A172 (cell line): Measurements from ENCODE around the gene TMC3. TPM values are rescaled to one million over a fixed set of nuclear protein-coding genes. Genes with fewer than 3 reads are reported as not detected.
"Not testable (repeated sequence)": the region's sequence is repeated elsewhere in the genome, so short reads cannot be mapped to it uniquely, and the experiment has no call there.

Source experiments
- DNase-seq: peaks from one replicate; pipeline ENCODE4 v3.0.0-alpha.2; 2015; ENCODE audit warnings: low spot score
- total RNA-seq: library from RNA; depleted of rRNA; stranded (reverse); fragments of >200 nt; shearing (Covaris generic); gene quantifications from 2 replicates; pipeline ENCODE4 v1.2.3, GENCODE V29; 2014

TMC3 gene
- total RNA-seq, 1 experiment from 2014 or later, result not detected

- no peak for DNase-seq
Measured at GRCh38 chr15:81384891-81385720, 11.1 kb upstream of the TMC3 start.

DNA sequence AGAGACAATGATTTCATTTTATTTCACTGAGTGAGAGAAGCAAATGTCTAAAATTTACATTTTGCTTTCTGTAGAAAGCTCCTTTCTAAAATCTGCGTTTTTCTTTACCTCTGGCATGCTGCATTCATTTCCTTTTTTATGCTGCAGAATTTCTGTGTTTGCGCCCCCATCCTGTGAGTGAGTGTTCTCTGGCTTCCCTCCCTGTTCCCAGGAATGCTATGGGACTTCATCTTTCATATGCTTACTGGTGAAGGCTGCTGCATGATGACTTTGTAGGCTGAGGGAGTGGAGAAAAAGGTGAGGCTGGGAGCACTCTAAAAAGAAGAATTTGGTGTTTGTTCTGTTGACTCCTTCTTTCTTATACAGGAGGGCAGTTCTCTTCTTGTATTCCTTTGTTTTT, 7.7 kb upstream of the TMC3 start:
- DNase-seq, result no peak

GRCh38 chr15:81380668-81381067, 6.7 kb upstream of the TMC3 start:
- DNase-seq, result no peak

DNA sequence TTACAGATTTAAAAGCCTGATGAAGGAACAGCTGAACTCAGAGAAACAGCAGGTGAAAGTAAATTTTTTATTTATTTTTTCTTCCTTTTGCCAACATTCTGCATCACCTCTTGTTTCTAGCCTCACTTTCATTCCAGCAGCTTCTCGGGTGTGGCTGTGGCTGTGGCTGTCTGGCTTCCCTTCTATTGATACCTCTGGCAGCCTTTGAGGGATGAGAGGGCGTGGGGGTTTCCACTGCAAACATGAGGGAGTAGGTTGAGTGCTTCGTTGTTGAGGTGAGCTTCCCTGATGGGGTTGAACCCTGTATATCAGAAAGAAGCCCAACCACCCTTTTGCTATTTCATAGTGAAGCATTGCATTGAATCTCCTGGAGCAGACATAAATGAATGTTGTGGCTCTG, 6.2 kb upstream of the TMC3 start:
- no peak for DNase-seq

DNA sequence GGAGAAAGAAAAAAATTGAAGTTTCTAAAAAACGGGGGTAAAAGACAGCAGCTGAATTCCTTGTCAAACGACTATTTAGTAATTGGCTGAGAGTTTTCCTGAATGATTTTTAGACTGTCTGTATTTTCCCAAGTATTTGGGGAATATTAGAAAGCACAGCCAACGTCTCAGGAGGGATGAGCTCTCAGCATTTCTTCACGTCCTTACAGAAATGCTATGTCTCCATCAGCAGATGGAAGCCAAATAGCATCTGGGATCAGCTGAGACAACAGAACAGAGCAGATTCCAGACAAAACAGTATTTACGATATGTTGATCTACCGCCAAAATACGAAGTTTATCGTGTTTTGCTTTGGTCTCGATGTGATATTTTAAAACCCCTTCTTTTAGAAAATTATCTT, 5.3 kb upstream of the TMC3 start:
- no peak for DNase-seq

GRCh38 chr15:81378443-81378842, 4.4 kb upstream of the TMC3 start:
- DNase-seq, result no peak

- DNase-seq, result no peak
Measured at GRCh38 chr15:81377871-81378270, 3.9 kb upstream of the TMC3 start.

GRCh38 chr15:81376231-81376630, 2.2 kb upstream of the TMC3 start:
- no peak for DNase-seq

- DNase-seq, result no peak
Measured at GRCh38 chr15:81375461-81375860, 1.4 kb upstream of the TMC3 start.

GRCh38 chr15:81373176-81373575, 837 bp downstream of the TMC3 start:
- no peak for DNase-seq

DNA sequence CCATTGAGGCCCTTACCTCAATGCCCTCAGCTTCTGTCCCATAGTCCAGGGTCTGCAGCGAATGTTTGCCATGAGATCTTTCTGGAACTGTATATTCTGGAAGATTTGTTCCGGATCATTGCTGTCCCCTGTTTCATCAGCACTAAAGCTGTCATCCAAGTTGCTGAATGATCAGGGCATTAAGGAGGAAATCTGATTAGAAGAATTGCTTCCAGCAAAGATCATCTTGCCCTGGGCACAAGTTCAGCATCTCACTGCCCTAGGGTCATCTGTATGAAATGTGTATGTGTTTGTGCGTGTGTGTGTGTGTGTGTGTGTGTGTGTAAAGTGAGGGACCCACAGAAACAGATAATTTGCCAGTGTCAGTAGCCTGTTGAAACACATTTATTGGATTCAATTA, 1.4 kb downstream of the TMC3 start:
- DNase-seq, result no peak

- no peak for DNase-seq
Measured at GRCh38 chr15:81363718-81364500, 10.1 kb downstream of the TMC3 start.

- no peak for DNase-seq
Measured at GRCh38 chr15:81363276-81363675, 10.7 kb downstream of the TMC3 start.

DNA sequence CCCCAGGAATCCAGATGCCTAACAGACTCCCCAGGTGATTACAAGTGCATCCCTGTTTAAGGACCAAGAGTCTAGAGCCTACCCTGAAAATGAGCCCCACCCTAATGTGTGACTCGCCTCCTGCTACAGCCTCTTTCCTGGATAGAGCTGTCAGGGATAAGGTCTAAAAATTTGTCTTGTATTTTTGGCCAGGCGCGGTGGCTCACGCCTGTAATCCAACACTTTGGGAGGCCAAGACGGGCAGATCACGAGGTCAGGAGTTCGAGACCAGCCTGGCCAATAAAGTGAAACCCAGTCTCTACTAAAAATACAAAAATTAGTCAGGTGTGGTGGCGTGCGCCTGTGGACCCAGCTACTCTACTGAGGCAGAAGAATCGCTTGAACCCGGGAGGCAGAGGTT, 11.2 kb downstream of the TMC3 start:
- DNase-seq, result peak; percentile 4

GRCh38 chr15:81361891-81362290, 12.1 kb downstream of the TMC3 start:
- no peak for DNase-seq

- no peak for DNase-seq
Measured at GRCh38 chr15:81360491-81360890, 13.5 kb downstream of the TMC3 start.

- DNase-seq, result no peak
Measured at GRCh38 chr15:81358248-81358647, 15.8 kb downstream of the TMC3 start.

- DNase-seq, result no peak
Measured at GRCh38 chr15:81357180-81357686, 16.8 kb downstream of the TMC3 start.

GRCh38 chr15:81356252-81356651, 17.8 kb downstream of the TMC3 start:
- DNase-seq, result no peak

GRCh38 chr15:81351651-81352050, 22.4 kb downstream of the TMC3 start:
- no peak for DNase-seq

GRCh38 chr15:81349271-81349670, 24.7 kb downstream of the TMC3 start:
- DNase-seq, result no peak

DNA sequence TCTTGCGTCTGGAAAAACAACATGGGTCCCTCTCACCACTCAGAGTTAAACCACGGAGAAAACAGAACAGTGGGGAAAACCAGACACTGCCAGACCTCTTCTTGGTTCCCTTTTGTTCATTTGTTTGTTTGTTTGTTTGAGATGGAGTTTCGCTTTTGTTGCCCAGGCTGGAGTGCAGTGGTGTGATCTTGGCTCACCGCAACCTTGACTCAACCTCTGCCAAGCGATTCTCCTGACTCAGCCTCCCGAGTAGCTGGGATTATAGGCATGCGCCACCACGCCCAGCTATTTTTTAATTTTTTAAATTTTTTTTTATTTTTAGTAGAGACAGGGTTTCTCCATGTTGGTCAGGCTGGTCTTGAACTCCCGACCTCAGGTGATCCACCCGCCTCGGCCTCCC, 25.3 kb downstream of the TMC3 start:
- not testable (repeated sequence) for DNase-seq

DNA sequence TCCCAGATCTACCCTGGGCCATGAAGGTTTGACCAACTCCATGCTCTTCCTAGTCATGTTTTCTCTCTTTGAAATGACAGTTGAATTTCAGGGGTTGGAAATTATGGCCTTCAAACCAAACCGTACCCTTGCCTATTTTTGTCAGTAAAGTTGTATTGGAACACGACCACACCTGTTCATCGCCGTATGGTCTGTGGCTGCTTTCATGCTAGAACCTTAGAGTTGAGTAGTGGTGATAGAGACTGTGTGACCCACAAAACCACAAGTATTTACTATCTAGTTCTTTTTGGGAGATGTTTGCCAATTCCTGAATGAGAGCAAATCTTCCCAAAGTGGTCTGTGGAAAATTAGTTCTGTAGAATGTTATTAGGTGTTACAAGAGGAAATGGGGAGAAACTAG, 26.1 kb downstream of the TMC3 start:
- no peak for DNase-seq
